Right atrium auricular region (tissue), 2 donors: ENCODE data around the gene AHI1. TPM values are rescaled to one million over a fixed set of nuclear protein-coding genes. Genes with fewer than 3 reads are reported as not detected.

Source experiments
- DNase-seq: peaks from one replicate; pipeline ENCODE4 v3.0.0-alpha.2; 2019; ENCODE audit warnings: low spot score
- H3K27ac ChIP-seq, 2 donors: fragments of 200-600 bp; sonication (generic); 1 replicate in 1 of 2; 2 replicates in 1 of 2; pipeline ENCODE4 v1.5.1; 2016 to 2019
- H3K27me3 ChIP-seq, 2 donors: fragments of 200-600 bp; sonication (generic); one replicate each; pipeline versions ENCODE4 v1.5.1 to v1.6.0; 2017 to 2019
- H3K36me3 ChIP-seq: fragments of 200-600 bp; sonication (generic); one replicate; pipeline ENCODE4 v1.5.1; 2016
- H3K4me1 ChIP-seq, 2 donors: fragments of 200-600 bp; sonication (generic); one replicate each; pipeline versions ENCODE4 v1.5.1 to v1.6.0; 2017 to 2019
- H3K4me3 ChIP-seq, 2 donors: fragments of 200-600 bp; sonication (generic); 1 replicate in 1 of 2; 2 replicates in 1 of 2; pipeline ENCODE4 v1.5.1; 2017 to 2019; ENCODE audit warnings: mild to moderate bottlenecking in 1 of 2, moderate library complexity in 1 of 2
- H3K9me3 ChIP-seq, 2 donors: fragments of 200-600 bp; sonication (generic); one replicate each; pipeline ENCODE4 v1.5.1; 2019
- total RNA-seq, 2 donors: library from RNA; depleted of rRNA; stranded (reverse); fragments of >200 nt; gene quantifications; one replicate each; pipeline ENCODE4 v1.1.0, GENCODE V29; 2016
- TF ChIP-seq, protein P1 (sequence below), 2 donors: fragments of 200-600 bp; sonication (generic); IDR thresholded peaks; one replicate each; pipeline ENCODE4 v1.5.1; 2019; ENCODE audit warnings: antibody characterized with exemption in 2 of 2

AHI1 gene
- total RNA-seq, 2 donors from 2014 or later = 8.5 to 10.2 TPM

DNA sequence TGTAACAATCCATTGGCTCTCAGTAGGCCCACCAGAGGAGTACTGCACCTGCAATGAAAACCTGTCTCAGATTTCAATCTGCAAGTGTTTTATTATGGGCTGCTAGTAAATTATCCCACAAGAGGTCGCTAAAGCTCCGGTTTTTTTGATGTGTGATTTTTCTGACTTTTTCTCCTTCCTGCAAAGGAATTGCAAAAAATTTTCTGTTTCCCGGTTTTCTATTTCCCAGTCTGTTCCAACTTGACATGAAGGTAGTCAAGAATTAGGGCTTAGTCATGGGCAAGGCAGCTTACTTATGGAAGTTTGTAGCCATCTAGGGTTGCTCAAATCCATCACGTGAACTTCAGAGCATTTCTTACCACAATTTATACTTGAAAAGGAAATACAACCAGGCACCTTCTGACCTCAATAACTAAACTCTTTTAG, 38.5 kb upstream of the AHI1 start:
- no peak overlapping the region for H3K27ac ChIP-seq
- no peak overlapping the region for H3K4me3 ChIP-seq
- no peaks in the 10 kb centered on the region for H3K9me3 ChIP-seq
- H3K27me3 ChIP-seq = no peaks in the 10 kb centered on the region
- no peak for DNase-seq
- no peaks in the 10 kb centered on the region for H3K4me1 ChIP-seq
- no peaks in the 10 kb centered on the region for H3K36me3 ChIP-seq
- TF ChIP-seq, protein P1, sequence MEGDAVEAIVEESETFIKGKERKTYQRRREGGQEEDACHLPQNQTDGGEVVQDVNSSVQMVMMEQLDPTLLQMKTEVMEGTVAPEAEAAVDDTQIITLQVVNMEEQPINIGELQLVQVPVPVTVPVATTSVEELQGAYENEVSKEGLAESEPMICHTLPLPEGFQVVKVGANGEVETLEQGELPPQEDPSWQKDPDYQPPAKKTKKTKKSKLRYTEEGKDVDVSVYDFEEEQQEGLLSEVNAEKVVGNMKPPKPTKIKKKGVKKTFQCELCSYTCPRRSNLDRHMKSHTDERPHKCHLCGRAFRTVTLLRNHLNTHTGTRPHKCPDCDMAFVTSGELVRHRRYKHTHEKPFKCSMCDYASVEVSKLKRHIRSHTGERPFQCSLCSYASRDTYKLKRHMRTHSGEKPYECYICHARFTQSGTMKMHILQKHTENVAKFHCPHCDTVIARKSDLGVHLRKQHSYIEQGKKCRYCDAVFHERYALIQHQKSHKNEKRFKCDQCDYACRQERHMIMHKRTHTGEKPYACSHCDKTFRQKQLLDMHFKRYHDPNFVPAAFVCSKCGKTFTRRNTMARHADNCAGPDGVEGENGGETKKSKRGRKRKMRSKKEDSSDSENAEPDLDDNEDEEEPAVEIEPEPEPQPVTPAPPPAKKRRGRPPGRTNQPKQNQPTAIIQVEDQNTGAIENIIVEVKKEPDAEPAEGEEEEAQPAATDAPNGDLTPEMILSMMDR (IDR thresholded peaks at IDR 0.05) = peak; percentile 46 to 80

DNA sequence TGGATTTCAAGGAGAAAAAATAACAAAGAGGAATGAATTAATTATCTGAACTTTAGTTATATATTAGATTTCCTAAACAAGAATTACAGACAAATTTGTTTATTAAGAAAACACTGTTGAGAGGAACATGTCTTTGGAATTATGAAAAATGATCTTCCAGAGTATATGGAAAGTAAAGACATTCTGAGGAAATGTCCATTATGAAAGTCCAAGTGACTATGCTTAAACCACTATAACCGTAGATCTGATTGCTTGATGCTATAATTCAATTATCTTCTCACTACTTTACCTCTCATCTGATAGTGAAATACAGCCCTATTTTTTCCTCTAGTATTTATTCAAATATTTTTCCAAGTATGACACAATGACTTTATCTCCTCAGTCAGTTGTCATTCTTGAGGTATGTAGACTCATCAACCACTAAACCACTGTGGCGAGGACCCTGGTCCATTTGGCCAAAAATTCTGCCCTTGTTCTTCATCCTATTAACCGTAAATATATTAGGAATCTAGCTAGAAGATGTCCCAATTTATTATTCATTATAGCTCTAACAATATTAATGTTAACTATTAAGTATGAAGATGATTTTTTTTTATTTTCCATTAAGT, 37.3 kb upstream of the AHI1 start:
- no peak for DNase-seq
- H3K27me3 ChIP-seq = no peaks in the 10 kb centered on the region
- H3K9me3 ChIP-seq = no peaks in the 10 kb centered on the region
- TF ChIP-seq, protein P1 (IDR thresholded peaks at IDR 0.05) = no peak
- no peak overlapping the region for H3K27ac ChIP-seq
- no peaks in the 10 kb centered on the region for H3K4me1 ChIP-seq
- no peak overlapping the region for H3K4me3 ChIP-seq
- H3K36me3 ChIP-seq = no peaks in the 10 kb centered on the region

DNA sequence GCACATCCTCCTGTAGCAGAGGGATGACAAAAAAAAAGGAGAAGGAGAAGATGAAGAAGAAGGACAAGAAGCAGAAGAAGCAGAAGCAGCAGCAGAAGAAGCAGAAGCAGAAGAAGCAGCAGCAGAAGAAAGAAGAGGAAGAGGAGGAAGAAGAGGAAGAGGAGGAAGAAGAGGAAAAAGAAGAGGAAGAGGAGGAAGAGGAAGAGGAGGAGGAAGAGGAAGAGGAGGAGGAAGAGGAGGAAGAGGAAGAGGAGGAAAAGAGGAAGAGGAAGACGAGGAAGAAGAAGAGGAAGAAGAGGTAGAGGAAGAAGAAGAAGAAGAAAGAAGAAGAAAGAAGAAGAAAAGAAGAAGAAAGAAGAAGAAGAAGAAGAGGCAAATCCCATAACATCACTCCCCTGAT, 35.0 kb upstream of the AHI1 start:
- TF ChIP-seq, protein P1 (IDR thresholded peaks at IDR 0.05) = no peak
- no peaks in the 10 kb centered on the region for H3K9me3 ChIP-seq
- no peak for DNase-seq
- no peak overlapping the region for H3K4me3 ChIP-seq
- no peaks in the 10 kb centered on the region for H3K36me3 ChIP-seq
- H3K27me3 ChIP-seq = no peaks in the 10 kb centered on the region
- H3K4me1 ChIP-seq = no peaks in the 10 kb centered on the region
- H3K27ac ChIP-seq = no peak overlapping the region

DNA sequence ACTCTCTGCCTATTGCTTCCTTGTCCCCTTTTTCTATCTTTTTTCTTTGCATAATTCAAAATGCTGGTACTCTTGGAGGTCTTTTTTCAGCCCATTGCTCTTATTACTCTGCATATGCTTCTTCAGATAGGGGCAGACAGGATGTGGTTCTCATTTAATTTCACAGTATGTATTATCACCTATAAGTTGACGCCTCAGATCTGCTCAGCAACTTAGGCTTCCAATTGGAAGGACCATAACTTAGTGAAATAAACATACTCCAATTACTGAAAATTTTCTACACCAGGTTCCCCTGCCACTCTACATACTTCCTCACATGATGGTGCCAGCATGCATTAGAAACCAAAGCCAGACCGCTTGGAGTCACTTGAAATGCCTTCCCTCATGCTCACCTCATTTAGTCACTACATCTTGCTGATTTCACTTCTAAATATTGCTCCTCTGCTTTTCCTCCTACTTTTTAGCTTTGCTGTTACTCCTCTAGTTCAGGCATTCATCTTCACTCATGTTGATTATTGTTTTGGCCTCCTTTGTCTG, 34.5 kb upstream of the AHI1 start:
- Histone ChIP-seq H3K4me1 (no peaks in the 10 kb centered on the region), H3K27me3 (no peaks in the 10 kb centered on the region), H3K36me3 (no peaks in the 10 kb centered on the region), H3K4me3 (no peak overlapping the region), H3K27ac (no peak overlapping the region), H3K9me3 (no peaks in the 10 kb centered on the region)
- TF ChIP-seq, protein P1 (IDR thresholded peaks at IDR 0.05) = no peak
- no peak for DNase-seq

- Histone ChIP-seq H3K4me3 (no peak overlapping the region), H3K36me3 (no peaks in the 10 kb centered on the region), H3K9me3 (no peaks in the 10 kb centered on the region), H3K27me3 (no peaks in the 10 kb centered on the region), H3K27ac (no peak overlapping the region), H3K4me1 (no peaks in the 10 kb centered on the region)
- TF ChIP-seq, protein P1 (IDR thresholded peaks at IDR 0.05) = no peak
- no peak for DNase-seq
Observed at GRCh38 chr6:135530113-135530512, 32.6 kb upstream of the AHI1 start.

- Histone ChIP-seq H3K36me3 (no peaks in the 10 kb centered on the region), H3K27me3 (no peaks in the 10 kb centered on the region), H3K9me3 (no peaks in the 10 kb centered on the region), H3K27ac (no peak overlapping the region), H3K4me3 (no peak overlapping the region), H3K4me1 (no peaks in the 10 kb centered on the region)
- DNase-seq = no peak
- TF ChIP-seq, protein P1 (IDR thresholded peaks at IDR 0.05) = no peak
Observed at GRCh38 chr6:135527960-135528249, 30.4 kb upstream of the AHI1 start.
